Activated CD4-positive, alpha-beta T cell treated with anti-CD3 and anti-CD28 coated beads, Interleukin-2, amount 50 U/mL, for 1 hour (primary cell): ENCODE measurements around the gene REXO1.

ENCODE experiments used
- DNase-seq: peaks from one replicate; pipeline ENCODE4 v3.0.0-alpha.2; 2020

The REXO1 gene

DNA sequence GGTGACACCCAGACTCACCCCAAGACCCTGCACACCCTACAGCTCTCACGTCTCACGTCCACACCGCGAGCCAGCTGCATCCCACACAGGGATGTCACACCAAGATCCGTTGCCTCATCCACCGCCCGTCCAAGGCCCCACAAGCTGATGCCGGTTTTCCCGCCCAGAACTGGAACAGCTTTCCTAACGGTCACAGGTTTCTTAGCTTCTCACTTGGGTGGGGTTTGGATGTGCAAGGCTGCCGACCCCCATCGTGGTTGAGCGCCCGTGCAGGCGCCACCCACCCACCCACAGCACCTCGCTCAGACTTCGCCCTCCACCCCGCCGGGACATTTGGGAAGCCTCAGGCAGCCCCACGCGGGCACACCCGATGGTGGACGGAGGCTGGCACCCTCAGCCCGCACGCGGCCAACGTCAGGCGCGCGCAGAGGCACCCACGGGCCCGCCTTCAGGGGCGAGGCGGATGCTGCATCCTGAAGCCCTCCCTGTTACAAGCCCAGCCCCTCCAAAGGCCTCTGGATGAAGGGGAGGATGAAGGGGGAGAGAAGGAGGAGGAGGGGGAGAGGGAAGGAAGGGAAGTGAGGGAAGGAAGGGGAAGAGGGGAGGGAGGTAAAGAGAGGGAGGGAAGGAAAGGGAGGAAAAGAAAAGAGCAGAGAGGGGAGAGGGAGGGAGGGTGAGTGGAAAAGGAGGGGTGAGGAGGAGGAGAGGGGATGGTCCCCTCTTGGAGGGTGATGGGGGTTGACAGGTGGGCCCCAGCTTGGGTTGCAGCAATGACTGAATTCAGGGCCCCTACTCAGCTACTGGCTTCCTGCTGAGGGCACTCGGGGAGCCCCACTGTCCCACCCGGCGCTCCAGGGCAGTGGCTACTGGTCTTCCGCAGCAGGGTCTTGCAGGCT is 82.1 kb downstream of the REXO1 start:
- no peak for DNase-seq
